Middle frontal gyrus (tissue), 1 donor: ENCODE data around the gene NAV2.

ENCODE experiments used
- DNase-seq: peaks from one replicate; pipeline ENCODE4 v3.0.0-alpha.2; 2015; ENCODE audit warnings: low spot score; ENCODE audit errors: extremely low spot score

Gene NAV2

DNA sequence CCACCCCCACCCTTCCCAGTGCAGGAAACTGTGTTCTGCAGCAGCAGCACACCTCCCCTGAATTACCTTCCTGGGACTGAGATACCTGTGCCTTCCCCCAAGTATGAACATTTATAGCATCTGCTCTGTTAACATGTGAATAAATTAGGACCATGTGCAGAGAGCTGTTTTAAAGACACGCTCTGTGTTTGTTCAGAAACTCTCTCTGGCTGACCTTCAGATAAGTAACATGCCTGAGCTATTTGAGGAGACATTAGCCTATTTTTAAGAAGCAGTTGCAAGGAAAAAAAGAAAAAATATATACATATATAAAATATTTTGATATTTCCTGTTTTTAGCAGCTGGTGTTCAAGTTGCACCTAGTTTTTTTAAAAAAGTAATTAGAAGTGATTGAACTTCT lies 5.4 kb downstream of the NAV2 start:
- no peak for DNase-seq

DNA sequence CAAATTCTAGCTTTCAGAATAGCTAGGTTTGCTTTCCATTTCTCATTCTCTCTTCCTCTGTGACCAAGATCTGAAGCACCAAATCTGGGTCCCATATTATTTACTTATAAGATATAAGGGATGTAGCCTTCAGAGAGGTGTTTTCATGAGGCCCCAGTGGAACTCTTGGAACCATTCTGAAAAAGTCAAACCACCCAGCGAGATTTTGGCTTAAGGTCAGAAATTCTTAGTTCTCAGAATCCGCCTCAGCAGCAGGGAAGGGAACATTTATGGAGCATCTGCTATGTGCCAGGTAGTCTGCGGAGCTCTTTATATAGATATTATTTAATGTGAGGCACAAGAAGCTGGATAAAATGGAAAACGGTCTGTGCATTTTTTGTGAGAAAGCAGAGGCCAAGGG lies 6.3 kb downstream of the NAV2 start:
- DNase-seq = no peak

DNA sequence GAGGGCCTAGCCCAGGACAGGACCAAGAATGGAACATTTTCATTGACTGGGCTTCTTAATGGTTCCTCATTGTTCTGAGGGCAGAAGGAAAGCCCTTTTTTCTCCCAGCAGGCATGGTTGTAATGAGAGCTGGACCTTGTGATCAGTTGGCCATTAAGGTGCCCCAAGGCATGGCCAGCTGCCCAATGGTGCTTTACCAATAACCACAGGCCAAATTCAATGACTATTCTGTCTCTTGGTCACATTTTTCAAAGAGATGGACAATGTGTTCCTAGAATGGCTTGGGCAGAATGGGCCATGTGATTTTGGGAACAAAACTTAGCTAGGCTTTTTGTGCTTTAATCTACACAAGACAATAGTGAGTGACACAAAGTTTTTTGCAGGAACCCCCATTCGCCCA lies 7.3 kb downstream of the NAV2 start:
- DNase-seq = no peak

DNA sequence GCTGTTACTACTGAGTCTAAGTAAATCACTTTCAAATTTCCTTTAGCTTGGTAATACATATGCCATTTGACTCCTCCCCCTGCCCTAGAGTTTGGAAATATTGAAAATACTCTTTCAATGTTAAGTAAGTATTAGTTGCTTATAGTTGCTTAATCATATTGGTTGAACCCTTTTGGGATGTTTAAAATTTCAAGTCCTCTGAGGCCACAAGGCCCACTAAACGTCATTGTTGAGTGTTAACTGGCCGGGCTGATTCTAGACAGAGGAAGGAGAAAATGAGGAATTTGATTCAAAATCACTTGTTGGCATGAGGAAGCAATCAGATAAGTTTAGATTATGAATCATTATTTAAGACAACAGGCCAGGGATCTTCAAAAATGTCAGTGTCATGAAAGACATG lies 8.5 kb downstream of the NAV2 start:
- no peak for DNase-seq

DNA sequence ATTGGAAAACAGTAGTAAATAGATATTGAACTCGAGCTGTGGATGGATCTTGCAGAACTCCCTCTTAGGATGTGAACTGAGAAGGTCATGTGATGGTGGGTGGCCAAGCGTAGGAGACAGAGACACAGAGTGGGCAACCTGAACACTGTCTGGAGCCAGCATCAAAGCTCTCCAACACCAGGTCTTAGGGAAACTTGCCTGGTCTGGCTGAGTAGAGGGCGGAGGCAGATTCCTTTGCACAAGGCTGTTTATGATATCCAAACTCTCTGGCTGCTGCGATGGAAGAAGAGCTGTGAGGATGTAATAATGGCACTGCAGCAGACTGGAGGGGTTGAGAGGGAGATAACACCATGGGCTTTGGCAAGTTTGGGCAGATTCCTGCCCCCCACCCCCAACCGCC lies 10.1 kb downstream of the NAV2 start:
- no peak for DNase-seq

DNA sequence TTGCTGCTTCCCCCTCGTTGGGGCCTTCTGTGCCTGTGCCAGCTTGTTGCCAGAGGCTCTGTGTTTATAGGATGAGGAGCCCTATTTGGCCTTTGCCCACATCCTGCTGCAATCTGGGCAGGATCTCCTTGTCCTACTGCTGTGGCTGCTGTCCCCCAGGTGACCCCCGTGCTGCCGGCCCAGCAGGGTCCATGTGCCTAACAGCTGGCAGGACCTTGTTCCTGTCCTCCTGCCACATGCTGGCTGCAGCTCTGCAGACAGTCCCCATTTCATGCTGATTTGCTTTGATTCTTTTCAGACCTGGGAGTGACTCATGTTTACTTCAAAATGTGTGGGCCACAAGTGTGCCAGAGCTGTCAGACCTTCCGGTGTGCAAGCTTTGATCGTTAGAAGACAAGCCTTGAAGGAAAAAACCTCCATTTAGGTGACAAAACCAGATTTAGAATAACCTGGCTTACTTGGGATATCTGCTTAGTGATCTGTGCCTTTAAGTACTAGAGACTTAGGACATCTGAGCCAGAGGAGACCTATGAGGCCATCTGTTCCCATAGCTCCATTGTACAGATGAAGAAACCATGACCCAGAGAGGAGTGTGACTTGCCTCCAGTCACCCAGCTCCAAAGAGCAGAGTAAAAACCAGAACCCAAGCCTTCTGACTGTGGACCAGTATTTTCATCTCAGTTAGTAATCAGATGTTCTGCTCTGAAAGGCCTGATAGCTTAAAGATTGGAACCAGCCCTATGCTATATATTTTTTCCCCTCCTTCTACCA lies 11.1 kb downstream of the NAV2 start:
- no peak for DNase-seq

DNA sequence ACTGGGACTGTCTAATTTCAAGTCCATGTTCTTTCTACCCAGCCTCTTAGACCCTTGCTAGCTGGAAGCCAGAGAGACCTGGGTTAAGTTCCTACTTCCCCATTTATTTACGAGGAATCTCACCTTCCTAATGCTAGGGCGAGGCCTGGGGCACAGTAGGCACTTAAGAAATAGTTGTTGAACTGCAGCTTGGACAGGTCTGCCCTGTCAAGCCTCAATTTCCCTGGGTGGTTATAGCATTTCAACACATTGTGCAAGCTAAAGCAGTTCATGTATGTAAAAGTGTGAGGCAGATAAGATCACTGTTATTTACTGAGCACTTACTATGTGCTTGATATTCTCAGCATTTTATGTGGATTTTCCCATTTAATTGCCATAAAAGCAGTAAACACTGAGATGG lies 12.1 kb downstream of the NAV2 start:
- DNase-seq = no peak

DNA sequence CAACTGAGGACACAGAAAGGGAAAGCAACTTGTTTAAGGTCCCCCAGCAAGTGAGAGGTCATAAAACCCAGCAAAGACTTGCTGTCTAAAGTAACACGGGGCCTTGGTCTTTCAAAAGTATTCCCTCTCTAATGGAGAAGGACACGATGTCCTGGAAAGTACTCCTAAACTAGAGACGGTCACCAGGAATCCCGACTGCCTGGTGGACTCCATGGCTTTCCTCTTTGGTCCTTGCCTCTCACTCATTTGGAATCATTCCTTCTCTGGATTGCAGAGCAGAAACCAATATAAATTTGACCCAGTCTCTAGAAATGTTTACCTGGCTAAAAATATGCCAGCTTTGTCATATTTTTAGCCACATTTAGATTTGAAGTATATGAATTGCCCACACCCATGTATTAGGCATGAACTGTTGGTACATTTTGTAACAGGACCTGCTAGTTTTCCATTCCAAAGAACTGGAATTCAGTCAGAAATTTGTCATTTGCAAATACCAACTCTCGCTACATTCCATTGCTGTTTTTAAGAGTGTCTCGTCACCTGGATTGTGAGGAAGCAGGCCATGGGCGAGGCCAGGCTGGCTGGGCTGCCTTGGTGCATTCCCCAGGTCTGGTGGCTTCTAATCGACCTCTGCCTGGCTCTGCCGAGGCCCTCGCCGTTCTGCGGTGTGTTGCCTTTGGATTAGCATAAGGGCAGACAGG lies 12.9 kb downstream of the NAV2 start:
- no peak for DNase-seq

DNA sequence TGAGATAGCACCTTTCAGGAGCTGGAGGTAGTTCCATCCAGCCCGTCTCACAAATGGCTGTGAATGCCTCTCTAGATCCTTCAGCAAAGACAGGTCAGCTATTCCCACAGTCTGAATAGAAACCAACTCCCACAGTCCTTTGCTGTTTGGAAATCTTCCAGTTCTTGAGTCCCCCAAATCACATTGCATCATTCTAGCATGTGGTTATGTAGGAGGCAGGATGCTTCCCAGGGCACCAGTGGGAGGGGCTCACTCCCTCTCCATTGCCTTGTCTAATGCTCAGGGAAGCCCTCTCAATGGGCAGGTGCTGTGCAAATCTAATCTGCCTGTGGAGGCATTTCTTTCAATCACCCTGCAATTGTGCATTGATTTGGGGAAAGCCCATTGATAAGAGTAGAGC lies 14.6 kb downstream of the NAV2 start:
- no peak for DNase-seq

DNA sequence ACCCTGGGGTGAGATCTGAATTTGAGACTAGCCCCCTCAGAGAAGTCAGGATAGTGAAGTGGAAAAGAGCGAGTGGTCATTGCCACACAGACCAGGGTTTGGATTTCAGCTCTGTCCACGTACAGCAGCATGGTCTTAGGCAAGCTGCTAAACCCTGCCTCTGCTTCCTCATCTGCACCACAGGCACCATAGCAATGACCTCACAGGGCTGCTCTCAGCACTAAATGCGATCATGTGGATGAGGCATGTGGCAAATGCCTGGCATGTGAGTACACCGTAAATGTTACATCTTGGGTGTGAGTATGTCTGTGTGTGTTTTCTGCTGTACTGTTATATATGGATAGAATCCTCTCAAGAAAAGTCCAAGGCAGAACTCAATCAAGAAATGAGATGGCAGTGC lies 15.8 kb downstream of the NAV2 start:
- DNase-seq = no peak

DNA sequence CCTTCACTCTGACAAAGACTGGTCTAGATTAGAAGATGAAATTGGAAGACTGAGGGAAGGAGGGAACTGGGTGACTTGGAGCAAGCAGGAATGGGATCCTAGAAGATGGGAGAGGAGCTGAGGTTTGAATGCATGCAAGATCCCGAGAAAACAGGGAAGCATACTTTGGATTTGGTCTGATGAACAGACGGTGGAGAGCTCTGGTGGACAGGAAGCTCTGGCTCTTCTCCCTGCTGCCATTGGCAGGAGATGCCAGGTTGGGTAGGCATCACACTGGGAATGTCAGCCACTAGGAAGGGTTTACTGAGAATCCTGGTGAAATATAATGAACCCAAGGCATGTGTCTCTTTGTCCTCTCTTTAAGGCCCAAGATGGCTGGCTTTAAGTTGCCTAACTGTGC lies 16.5 kb downstream of the NAV2 start:
- no peak for DNase-seq

DNA sequence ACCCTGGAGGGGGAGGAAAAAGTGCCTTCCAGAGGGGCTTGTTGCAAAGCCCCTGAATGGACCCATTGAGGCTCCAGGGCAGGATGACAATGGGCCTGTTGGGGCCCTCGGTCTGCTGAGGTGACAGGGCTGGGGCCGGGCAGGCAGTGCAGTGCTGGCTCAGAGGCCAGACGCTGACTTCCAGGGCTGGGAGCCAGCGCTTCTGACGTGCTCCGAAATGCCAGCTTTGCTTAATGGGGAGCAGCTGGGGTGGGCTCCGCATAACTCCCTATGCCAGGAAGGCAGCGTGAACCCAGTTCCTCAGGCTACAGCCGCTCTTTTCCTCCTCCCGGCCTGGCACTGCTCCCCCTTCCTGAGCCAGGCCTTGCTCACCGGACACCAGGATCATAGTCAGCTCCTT lies 17.7 kb downstream of the NAV2 start:
- peak; percentile 49 for DNase-seq

DNA sequence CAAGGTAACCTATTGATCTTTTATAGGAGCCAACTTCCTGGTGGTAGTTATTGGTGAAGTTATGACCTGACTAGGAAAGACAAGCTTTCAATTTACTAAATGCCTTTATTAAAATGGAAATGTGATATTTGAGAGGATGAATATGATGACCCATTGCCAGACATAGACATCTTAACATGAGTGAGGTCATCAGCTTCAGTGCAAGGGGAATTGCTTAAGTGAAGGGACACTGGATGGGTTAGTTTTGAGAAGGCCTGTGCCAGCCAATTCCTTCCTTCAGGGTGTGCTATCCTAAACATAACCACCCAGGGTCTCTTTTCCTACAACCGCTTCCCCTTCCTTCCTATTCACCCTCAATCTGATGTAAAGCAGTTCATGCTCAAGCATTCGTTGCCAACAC lies 21.5 kb downstream of the NAV2 start:
- no peak for DNase-seq

DNA sequence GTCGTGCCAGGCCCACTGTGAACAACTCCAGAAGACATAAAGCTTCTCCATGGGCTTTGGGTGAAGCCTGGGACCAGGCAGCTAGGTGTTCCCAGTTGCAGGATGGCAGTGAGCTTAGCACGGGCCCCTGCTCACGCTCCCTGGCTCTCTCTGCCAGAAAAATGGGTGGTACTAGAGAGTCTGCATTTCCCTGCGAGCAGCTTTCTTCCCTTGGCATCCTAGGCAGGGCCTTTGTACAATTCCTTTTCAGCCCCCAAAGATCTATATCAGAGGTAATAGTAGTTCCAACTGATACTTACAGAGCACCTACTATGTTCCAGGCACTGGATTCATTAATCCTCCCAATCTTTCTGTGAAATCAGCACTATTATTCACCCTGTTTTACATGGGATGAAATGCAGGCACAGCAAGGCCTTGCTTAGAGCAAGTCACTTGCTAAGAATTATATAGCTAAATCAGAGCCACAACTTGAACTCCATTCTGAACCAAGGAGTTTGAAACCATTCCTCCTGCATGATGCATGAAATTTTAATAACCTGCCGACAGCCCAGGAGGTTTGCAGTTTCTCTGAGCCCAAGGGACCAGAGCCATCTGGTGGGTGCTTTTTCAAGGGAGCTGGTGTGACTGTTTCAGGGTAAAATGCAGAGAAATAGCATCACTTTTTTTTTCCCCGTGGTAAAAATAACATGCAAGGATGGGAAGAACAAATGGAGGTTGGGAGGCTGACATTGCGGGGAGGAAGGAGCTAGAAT lies 22.7 kb downstream of the NAV2 start:
- DNase-seq = peak; percentile 57

DNA sequence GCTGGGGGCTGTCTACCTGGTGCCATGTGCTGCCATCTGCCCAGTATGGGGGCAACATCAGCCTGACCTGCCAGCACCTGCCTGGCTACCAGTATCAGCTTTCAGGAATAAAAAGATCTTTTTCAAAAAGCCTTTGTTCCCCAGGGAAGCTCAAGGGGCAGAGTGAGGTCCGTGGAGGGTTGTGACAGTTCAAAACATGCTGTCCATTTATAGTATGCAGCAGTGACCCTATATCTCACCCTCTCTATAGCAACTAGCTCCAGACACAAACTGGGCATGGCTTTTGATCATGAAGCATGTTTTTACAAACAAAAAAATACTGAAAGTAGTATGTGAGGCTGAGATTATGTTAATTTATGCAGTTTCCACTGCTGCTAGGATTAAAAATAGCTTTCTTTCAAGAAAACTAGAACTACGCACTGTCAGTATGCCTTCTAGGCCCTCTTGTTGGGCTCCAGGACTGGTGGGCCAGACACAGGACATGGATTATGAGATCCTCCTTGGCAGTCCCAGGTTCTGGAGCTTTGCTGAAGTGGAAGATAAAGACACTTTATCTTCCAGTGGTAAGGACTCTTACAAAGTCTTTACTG lies 23.4 kb downstream of the NAV2 start:
- no peak for DNase-seq

DNA sequence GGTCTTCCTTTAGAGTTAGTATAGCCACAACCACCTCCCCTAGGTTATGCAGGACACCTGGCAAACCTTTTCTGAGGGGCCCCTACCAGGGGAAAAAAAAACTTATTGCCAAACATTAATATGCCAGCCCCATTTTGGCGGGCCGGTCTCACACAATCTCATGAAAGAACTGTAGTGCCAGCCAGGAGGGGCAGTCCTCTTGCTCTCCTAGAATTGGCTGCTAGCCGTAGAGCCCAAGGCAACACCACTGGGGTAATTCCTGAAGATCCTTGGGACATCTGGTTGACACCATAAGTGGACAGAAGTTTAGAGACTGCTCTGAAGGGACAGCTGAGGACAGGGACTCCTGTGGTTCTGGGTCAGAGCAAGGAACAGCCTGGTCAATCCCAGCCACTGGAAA lies 24.2 kb downstream of the NAV2 start:
- no peak for DNase-seq

DNA sequence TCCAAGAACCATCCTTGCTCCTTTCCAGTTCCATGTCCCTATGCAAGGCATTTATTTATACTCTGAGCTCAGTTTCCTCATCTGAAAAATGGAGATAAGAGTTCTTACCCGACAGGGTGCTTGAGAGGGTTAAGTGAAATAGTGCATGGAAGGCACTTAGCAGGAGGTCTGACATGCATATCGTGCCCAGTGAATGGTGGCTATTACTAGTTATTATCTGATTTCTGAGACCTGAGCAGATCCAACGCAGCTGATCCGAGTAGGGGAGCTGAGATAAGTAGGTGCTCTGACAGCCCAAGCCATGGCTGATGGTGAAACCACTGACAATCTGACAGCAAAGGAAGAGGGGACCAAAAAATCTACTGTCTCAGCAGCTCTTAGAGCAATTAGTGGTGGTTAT lies 24.9 kb downstream of the NAV2 start:
- no peak for DNase-seq

DNA sequence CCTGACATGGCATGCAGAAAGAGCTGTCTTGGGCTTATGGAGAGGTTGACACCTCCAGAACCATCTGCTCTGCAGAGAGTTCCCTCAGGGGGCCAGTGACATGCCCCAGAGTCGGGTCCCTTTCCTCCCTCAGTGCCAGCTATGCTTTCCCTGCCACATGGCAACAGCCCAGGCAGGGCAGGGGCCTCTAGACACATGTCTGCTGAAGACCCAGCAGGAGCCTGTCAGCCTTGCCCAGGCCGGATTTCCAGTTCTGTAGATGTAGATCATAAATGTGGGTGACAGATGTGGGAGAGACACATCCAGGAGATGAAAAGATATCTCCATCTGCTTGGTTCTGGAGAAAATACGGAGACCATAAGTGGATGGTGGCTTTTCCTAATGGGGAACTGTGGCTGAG lies 25.5 kb downstream of the NAV2 start:
- DNase-seq = no peak

DNA sequence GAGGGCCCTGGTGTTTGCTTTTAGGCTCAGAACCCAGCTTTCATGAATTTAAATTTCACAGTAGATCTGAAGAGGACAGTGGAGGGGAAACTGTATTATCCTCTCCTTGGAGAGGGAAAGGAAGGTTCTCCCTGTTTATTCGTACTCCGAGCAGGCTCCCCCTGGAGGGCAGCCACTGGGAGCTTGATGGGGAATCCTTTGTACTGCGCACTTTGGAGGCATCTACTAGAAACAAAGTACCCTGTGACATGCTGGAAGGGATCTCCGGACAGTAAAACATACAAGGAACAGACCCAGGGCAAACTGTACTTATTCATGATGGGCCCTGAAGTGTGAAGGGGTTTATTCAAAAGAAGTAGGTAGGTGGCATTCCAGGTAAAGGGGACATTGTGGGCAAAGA lies 27.2 kb downstream of the NAV2 start:
- DNase-seq = no peak

DNA sequence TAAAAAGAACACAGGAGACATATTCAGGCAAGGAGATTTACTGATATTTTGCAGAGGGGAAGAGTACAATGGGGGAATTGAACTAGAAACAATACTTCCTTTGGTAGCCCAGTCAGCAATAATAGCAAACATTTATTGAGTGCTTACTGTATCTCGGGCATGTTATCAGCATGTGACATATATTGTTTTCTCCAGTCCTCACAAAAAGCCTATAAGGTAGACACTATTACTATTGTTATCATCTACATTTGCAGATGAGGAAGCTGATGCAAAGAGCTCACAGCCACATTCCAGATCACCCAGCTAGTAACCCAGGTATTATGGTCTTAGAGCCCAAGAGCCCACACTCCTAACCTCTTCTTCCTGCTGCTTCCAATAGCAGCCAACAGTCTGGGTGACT lies 27.9 kb downstream of the NAV2 start:
- no peak for DNase-seq

DNA sequence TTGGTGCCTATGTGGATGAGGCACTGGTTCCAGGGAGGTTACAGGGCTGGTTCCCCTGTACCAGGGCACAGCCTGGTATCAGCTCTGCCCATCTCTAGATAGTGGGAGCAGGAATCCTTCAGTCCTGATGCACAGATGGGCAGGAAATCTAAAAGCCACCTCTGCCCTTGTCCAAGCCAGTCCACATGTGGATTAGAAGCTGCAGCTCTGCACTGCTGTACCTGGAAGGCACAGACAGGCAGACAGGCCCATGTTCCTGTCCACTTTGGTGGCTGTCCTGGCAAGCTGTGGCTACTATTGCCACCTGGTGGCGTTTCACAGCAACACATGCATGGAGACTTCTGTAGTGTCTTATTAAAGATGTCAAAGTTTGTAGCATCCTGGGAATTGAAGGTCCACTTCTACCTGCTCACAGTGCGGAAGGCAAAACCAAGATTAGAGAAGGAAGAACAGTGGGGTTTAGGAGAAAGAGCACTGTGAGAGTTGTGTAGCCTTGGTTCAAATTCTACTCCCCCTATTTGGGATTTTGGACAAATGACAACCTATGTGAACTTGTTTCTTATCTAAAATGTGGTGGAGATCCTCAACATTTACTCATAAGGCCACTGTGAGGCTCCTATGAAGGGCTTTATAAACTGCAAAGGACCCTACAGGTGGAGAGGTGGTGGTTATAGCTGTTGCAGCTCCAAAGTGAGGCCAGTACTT lies 30.1 kb downstream of the NAV2 start:
- DNase-seq = peak; percentile 75

DNA sequence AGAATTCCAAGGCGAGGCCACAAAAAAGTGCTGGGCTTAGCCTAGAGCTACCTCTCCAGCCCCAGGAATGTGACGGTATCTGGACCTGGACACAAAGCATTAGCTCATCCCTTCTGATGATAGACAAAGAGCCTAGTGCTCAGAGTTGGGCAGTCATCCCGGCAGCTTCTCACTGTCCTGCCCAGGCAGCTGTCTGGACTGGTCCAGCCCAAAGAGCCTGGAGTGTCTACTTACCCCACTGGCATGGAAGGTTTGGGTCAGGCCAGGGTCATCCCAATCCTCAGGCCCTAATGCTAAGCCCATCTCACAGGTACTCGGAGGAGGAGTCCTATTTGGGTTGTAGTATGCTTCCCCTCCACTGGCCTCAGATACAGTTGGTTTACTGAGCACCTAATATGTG lies 31.0 kb downstream of the NAV2 start:
- DNase-seq = no peak
